ENCODE measurements around the gene NLGN4Y. TPM values are rescaled to one million over a fixed set of nuclear protein-coding genes. Genes with fewer than 3 reads are reported as not detected.

Gene NLGN4Y
- total RNA-seq, 1 experiment from 2014 or later: not detected

DNA sequence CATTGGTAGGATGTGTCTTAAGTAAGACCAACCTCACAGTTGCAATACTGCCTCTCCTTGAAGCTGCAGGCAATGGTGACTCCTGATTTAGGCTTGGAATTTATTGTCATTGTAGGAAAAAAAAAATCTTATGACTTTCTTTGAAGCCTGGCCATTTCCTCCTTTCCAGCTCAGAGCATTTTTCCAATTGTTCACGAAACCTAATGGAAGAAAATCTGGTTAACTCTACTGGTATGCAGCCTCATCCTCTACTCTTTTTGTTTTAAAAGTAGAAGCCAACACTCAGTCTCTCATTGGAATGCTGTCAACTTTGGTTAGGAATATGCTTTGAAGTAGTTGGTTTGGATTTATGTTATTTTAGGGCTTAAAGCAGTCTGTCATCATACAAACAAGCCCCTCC, 298.6 kb downstream of the NLGN4Y start:
- Histone ChIP-seq H3K4me1 (ENCODE audit: insufficient read depth, low read length) (no peaks in the 10 kb centered on the region), H3K9ac (ENCODE audit: low read length) (no peak overlapping the region), H3K27me3 (ENCODE audit: low read length) (no peaks in the 10 kb centered on the region), H3K9me3 (ENCODE audit: low read length) (no peaks in the 10 kb centered on the region), H3K4me2 (ENCODE audit: low read length) (no peak overlapping the region), H3K4me3 (ENCODE audit: low read length) (no peak overlapping the region), H3K79me2 (ENCODE audit: low read length) (no peaks in the 10 kb centered on the region), H3K27ac (ENCODE audit: low read length) (no peak overlapping the region), H3F3A (ENCODE audit: low read length, unreplicated experiment) (no peaks in the 10 kb centered on the region), H3K9me2 (replicated peaks; ENCODE audit: low read length) (no peaks in the 10 kb centered on the region), H4K20me1 (ENCODE audit: low read length) (no peaks in the 10 kb centered on the region), H3K36me3 (ENCODE audit: low read depth, low read length) (no peaks in the 10 kb centered on the region), H2AFZ (ENCODE audit: low read length) (no peak overlapping the region)
- TF ChIP-seq EZH2phosphoT487 (IDR thresholded peaks at IDR 0.05; ENCODE audit: borderline replicate concordance, low read length): no peak
- TF ChIP-seq, protein P1, sequence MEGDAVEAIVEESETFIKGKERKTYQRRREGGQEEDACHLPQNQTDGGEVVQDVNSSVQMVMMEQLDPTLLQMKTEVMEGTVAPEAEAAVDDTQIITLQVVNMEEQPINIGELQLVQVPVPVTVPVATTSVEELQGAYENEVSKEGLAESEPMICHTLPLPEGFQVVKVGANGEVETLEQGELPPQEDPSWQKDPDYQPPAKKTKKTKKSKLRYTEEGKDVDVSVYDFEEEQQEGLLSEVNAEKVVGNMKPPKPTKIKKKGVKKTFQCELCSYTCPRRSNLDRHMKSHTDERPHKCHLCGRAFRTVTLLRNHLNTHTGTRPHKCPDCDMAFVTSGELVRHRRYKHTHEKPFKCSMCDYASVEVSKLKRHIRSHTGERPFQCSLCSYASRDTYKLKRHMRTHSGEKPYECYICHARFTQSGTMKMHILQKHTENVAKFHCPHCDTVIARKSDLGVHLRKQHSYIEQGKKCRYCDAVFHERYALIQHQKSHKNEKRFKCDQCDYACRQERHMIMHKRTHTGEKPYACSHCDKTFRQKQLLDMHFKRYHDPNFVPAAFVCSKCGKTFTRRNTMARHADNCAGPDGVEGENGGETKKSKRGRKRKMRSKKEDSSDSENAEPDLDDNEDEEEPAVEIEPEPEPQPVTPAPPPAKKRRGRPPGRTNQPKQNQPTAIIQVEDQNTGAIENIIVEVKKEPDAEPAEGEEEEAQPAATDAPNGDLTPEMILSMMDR (conservative IDR thresholded peaks at IDR 0.05; ENCODE audit: low read depth, low read length): no peak
- no peak for TF ChIP-seq EZH2 (IDR thresholded peaks at IDR 0.05; ENCODE audit: low read length, unreplicated experiment)
- DNase-seq (no peak), ATAC-seq (no peak)
- POLR2A ChIA-PET (ENCODE audit: unreplicated experiment): no interaction called here
- intact Hi-C loops (cut with micrococcal nuclease): no loop called here
- CTCF ChIA-PET: no interaction called here
- no TSS peak for BruUV-seq (replicated peaks)

DNA sequence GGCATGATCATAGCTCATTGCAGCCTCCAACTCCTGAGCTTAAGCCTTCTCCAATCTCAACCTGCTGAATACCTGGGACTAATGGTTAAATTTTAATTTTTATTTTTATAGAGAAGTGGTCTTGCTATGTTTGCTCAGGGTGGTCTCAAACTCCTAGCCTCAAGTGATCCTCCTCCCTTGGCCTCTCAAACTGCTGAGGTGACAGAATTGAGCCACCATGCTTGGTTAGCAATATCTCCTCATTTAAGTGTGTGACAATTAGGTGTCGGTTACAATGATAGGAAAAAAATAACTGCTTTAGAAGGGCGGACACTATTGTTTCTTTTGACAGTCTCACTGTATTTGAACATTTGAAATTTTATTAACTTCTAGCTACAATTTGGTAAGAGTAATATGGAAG, 300.3 kb downstream of the NLGN4Y start:
- no peaks in the 10 kb centered on the region for H3K4me1 ChIP-seq (ENCODE audit: insufficient read depth, low read length)
- no peaks in the 10 kb centered on the region for H3K27me3 ChIP-seq (ENCODE audit: low read length)
- H3K79me2 ChIP-seq (ENCODE audit: low read length): no peaks in the 10 kb centered on the region
- ChIA-PET POLR2A (ENCODE audit: unreplicated experiment) (no interaction called here), CTCF (no interaction called here)
- no peaks in the 10 kb centered on the region for H4K20me1 ChIP-seq (ENCODE audit: low read length)
- no peak overlapping the region for H2AFZ ChIP-seq (ENCODE audit: low read length)
- no peak overlapping the region for H3K27ac ChIP-seq (ENCODE audit: low read length)
- no peak overlapping the region for H3K4me2 ChIP-seq (ENCODE audit: low read length)
- no peaks in the 10 kb centered on the region for H3K9me3 ChIP-seq (ENCODE audit: low read length)
- no peaks in the 10 kb centered on the region for H3F3A ChIP-seq (ENCODE audit: low read length, unreplicated experiment)
- no peak overlapping the region for H3K9ac ChIP-seq (ENCODE audit: low read length)
- no TSS peak for BruUV-seq (replicated peaks)
- ATAC-seq (no peak), DNase-seq (no peak)
- TF ChIP-seq EZH2phosphoT487 (IDR thresholded peaks at IDR 0.05; ENCODE audit: borderline replicate concordance, low read length) (no peak), EZH2 (IDR thresholded peaks at IDR 0.05; ENCODE audit: low read length, unreplicated experiment) (no peak)
- TF ChIP-seq, protein P1 (conservative IDR thresholded peaks at IDR 0.05; ENCODE audit: low read depth, low read length): no peak
- intact Hi-C loops (cut with micrococcal nuclease): no loop called here
- H3K36me3 ChIP-seq (ENCODE audit: low read depth, low read length): no peaks in the 10 kb centered on the region
- no peak overlapping the region for H3K4me3 ChIP-seq (ENCODE audit: low read length)
- no peaks in the 10 kb centered on the region for H3K9me2 ChIP-seq (replicated peaks; ENCODE audit: low read length)

DNA sequence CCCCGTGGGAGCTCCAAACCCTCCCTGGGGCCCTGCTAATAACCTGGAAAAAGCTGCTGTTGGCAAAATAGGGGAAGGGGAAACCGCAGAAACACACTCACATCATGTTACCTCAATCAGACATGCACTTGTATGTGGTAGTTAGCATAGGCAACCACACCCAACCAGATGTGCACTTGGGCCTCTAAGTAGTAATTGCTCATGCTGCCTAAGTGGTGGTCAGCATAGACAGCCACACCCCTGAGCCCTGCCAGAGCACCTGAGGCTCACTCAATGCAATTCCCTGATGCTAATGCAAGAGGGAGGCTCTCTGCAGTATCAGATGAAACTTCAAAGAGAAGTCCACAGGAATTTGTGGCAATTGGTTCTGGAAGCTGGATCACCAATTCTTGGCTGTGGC, 301.4 kb downstream of the NLGN4Y start:
- Histone ChIP-seq H3K36me3 (ENCODE audit: low read depth, low read length) (no peaks in the 10 kb centered on the region), H3K4me3 (ENCODE audit: low read length) (no peak overlapping the region), H3K27ac (ENCODE audit: low read length) (no peak overlapping the region), H3K9me3 (ENCODE audit: low read length) (no peaks in the 10 kb centered on the region), H3K79me2 (ENCODE audit: low read length) (no peaks in the 10 kb centered on the region), H3K4me2 (ENCODE audit: low read length) (no peak overlapping the region), H3F3A (ENCODE audit: low read length, unreplicated experiment) (no peaks in the 10 kb centered on the region), H3K9ac (ENCODE audit: low read length) (no peak overlapping the region), H4K20me1 (ENCODE audit: low read length) (no peaks in the 10 kb centered on the region), H3K27me3 (ENCODE audit: low read length) (no peaks in the 10 kb centered on the region), H3K4me1 (ENCODE audit: insufficient read depth, low read length) (no peaks in the 10 kb centered on the region), H3K9me2 (replicated peaks; ENCODE audit: low read length) (no peaks in the 10 kb centered on the region), H2AFZ (ENCODE audit: low read length) (no peak overlapping the region)
- CTCF ChIA-PET: no interaction called here
- TF ChIP-seq, protein P1 (conservative IDR thresholded peaks at IDR 0.05; ENCODE audit: low read depth, low read length): no peak
- no peak for TF ChIP-seq EZH2 (IDR thresholded peaks at IDR 0.05; ENCODE audit: low read length, unreplicated experiment)
- no peak for TF ChIP-seq EZH2phosphoT487 (IDR thresholded peaks at IDR 0.05; ENCODE audit: borderline replicate concordance, low read length)
- intact Hi-C loops (cut with micrococcal nuclease): no loop called here
- POLR2A ChIA-PET (ENCODE audit: unreplicated experiment): no interaction called here
- ATAC-seq (no peak), DNase-seq (no peak)
- no TSS peak for BruUV-seq (replicated peaks)
